SW480 (cell line): ENCODE results near the gene FAM120C.
A peak's percentile ranks its signal among the peaks of the same experiment; 100 is the strongest.

Experiments
- DNase-seq: peaks from one replicate; pipeline ENCODE4 v3.0.0-alpha.2; 2016; ENCODE audit warnings: low spot score

Gene FAM120C

GRCh38 chrX:54182864-54183613 lies at the start of gene FAM120C:
FAM120C (minus strand) TSS chrX:54183254; CDS start chrX:54183198, 56 bp downstream.
- peak; percentile 75 for DNase-seq

- DNase-seq, result no peak
Measured at GRCh38 chrX:54230435-54231148, 47.5 kb upstream of the FAM120C start.

- DNase-seq, result no peak
Measured at GRCh38 chrX:54223581-54223980, 40.5 kb upstream of the FAM120C start.

- no peak for DNase-seq
Measured at GRCh38 chrX:54213603-54214002, 30.5 kb upstream of the FAM120C start.

- DNase-seq, result no peak
Measured at GRCh38 chrX:54208531-54208930, 25.5 kb upstream of the FAM120C start.

GRCh38 chrX:54198262-54198661 lies 15.2 kb upstream of the FAM120C start:
- no peak for DNase-seq

GRCh38 chrX:54194982-54195588 lies 12.0 kb upstream of the FAM120C start:
- no peak for DNase-seq

GRCh38 chrX:54193085-54193821 lies 10.2 kb upstream of the FAM120C start:
- no peak for DNase-seq

GRCh38 chrX:54184474-54184873 lies 1.4 kb upstream of the FAM120C start:
- no peak for DNase-seq

- DNase-seq, result peak; percentile 60
Measured at GRCh38 chrX:54182194-54182863, 725 bp downstream of the FAM120C start.

GRCh38 chrX:54181202-54181953 lies 1.7 kb downstream of the FAM120C start:
- DNase-seq, result no peak

GRCh38 chrX:54180403-54180802 lies 2.7 kb downstream of the FAM120C start:
- DNase-seq, result no peak

- peak; percentile 34 for DNase-seq
Measured at GRCh38 chrX:54178100-54178940, 4.7 kb downstream of the FAM120C start.

GRCh38 chrX:54177306-54177705 lies 5.7 kb downstream of the FAM120C start:
- DNase-seq, result no peak

GRCh38 chrX:54173791-54174190 lies 9.3 kb downstream of the FAM120C start:
- DNase-seq, result no peak

- DNase-seq, result no peak
Measured at GRCh38 chrX:54172455-54172854, 10.6 kb downstream of the FAM120C start.

GRCh38 chrX:54171527-54172250 lies 11.4 kb downstream of the FAM120C start:
- no peak for DNase-seq

- no peak for DNase-seq
Measured at GRCh38 chrX:54171091-54171490, 12.0 kb downstream of the FAM120C start.

- DNase-seq, result no peak
Measured at GRCh38 chrX:54166915-54167314, 16.1 kb downstream of the FAM120C start.
